Stimulated activated CD8-positive, alpha-beta memory T cell treated with anti-CD3 and anti-CD28 coated beads, Interleukin-7, amount 100 ng/mL, for 4 hours (primary cell): ENCODE data around the gene PKN1.
A peak's percentile ranks its signal among the peaks of the same experiment; 100 is the strongest.
"Not testable (repeated sequence)": the region's sequence is repeated elsewhere in the genome, so short reads cannot be mapped to it uniquely, and the experiment has no call there.

Experiments
- DNase-seq, 2 donors: peaks; one replicate each; pipeline ENCODE4 v3.0.0-alpha.2; 2020; ENCODE audit warnings: low read depth in 2 of 2

Gene PKN1

DNA sequence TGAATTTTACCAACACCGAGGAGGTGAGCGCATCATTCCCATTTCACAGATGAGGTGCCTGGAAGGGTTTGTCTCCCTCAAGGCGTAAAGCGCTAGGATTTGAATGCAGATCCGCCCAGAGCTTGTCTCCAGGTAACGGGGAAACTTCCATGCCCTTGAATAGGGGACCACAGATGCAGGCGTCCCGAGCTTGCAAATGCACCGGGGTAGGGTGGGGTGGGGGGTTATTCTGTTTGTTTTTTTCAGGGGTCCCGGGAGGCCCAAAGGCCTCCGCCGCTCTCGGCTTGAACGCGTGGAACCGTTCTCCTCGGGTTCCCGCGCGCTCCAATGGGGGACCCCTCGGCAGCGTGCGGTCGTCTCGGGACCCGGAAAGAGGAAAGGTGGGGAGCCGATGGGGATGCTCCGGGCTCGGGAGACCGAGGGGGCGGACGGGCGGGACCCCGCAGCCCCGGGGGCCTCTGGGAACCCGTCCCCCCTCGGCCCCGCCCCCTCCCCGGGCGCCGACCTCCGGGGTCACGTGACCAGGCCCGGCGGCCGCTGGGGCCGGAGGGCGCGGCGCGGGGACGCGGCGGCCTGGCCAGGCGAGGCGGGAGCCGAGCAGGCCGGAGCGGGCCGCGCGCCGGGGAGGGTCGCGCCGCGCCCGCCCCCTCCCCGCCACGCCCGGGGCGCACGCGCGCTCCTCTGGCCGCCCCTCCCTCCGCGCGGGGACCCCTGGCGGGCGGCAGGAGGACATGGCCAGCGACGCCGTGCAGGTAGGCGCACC lies at the start of gene PKN1:
PKN1 (plus strand) TSS at position 516 of the 763 bp plus-strand sequence; CDS start at position 732, 216 bp downstream.
- DNase-seq: peak in 1 of 2 donors; percentile 50

DNA sequence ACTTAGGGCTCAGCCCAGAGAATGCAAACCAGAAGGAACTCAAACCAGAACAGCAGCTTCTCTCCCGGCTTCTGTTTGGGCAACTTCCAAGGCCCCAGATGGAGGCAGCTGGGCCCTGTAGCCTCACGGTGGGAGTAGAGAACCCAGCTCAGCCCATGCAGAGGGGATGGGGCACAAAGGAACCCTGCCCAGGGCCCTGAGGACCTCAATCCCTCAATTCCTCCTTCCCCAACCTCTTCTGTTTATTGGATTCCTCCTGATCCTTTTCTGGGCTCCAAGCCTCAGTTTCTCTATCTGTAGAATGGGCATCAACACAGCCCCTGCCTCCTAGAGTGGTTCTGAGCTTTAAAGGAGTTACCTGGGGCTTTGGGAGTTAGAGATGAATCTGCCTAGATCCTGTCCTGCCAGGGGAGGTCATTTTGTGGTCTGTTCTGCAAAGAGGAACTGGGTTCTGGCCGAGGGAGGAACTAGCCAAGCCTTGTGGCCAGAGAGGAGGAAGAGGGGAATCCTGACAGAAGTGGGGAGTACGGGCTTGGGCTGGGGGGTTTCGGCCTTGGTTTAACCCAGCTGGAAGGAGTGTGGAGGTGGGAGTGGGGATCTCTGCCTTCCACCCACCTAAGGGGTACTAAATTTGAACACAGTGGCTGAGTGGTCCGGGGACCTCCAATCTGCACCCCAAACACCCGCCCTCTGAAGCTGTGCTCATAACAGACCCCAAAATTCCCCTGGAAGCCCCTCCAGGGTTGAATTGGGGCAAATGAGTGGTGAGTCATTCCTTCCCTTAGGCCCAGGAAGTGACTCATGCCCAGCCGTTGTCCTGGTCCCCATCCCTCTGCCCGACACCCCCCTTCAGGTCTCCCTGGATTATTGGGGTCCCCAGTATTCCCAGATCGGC lies 49.2 kb upstream of the PKN1 start:
- peak; percentile 66 to 73 for DNase-seq

DNA sequence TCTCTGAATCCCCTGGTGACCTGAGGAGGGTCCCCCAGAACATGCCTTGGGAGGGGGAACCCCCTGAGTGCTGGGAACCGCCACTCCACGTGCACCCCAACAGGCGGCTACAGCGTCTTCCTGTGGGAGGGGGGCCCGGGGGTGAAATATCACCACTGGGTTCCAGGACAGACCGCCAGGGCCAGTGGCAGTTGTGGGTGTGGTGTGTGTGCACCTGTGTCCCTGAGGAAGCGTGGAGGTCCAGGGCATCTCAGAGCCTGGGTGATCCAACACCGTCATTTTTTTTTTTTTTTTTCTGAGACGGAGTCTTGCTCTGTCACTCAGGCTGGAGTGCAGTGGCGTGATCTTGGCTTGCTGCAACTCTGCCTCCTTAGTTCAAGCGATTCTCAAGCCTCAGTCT lies 47.6 kb upstream of the PKN1 start:
- DNase-seq: no peak

DNA sequence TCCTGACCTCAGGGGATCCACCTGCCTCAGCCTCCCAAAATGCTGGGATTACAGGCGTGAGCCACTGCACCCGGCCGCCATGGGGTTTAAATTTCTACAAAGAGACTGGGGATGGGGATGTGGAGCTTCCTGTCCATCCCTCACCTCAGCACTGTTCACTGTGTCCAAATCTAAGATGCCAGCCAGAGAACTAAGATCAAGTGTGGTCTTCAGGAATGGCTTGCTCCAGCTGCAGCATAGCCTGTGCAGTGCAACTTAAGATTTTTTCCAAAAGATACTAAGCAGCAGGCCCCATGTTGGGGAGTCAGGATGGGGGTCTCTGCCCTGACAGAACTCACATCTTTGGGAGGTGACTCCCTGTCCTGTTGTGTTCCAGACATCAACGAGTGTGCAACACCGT lies 42.6 kb upstream of the PKN1 start:
- no peak for DNase-seq

DNA sequence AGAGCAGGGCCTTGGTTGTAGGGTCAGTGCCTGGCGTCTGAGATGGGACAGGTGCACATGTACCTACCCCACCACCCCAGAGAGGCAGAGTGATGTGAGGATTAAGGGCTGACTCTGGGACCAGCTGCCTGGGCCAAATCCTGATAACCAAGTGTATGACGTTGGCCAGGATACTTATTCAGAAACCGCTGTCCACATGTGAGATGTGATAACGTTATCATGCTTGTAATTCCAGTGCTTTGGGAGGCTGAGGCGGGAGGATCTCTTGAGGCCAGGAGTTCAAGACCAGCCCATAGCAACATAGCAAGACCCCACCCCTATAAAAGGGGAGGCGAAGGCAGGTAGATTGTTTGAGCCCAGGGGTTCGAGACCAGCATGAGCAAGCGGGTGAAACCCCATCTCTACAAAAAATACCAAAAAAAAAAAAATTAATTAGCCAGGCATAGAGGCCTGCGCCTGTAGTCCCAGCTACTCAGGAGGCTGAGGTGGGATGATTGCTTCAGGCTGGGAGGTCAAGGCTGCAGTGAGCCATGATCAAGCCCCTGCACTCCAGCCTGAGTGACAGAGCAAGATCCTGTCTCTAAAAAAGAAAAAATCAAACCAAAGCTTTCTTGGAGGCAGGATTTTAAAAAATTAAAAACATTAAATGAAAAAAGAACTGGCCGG lies 41.8 kb upstream of the PKN1 start:
- no peak for DNase-seq

DNA sequence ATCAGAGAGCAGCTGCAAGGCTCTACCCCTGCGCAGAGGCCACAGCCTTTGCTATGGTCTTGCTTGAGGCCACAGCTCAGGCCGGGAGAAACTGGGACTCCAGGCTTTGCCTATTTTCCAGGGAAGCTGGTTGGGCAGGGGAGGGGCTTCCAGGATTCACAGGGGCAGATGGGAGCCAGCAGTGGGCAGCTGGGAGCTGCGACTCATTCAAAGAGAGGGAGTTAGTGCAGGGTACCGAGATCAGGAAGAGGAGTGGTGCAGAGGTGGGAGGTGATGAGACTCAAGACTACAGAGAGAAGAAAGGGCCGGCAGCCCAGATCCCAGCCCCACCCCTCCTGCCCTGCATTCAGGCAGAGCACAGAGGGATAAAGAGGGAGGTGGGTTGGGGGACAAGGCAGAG lies 39.8 kb upstream of the PKN1 start:
- DNase-seq: no peak

DNA sequence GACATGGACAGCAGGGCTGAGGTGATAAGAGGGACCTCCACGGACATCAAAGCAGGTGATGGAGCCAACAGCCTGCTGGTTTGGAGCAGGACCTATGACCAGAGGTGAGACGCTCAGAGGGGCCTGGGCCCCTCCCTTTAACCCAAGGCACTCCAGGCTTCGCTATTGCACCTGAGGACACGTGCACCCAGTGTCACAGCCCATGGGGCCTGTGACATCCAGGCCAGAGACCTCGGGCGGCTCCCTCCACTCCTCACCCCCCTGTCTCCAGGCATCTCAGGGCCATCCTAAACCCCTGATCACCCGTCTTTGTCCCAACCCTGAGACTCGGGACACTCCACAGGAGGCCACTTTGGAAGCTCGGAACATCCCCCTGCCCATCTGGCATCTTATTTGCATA lies 38.9 kb upstream of the PKN1 start:
- DNase-seq: no peak

DNA sequence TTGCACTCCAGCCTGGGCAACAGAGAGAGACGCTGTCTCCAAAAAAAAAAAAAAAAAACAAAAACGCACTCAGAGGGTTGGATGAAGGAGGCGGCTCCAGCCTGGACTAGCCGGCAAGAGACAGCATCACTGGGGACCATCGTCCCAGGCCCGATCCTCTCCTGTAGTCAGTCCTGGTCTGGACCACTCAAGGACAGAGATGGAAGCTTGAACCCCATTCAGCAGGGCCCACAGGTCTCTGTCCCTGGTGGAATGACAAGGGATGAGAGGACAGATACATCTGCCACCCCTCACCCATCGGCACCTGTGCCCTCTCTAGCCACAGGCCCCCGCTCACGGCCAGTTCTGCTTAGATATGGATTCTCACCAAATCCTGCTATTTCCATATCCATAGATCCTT lies 37.8 kb upstream of the PKN1 start:
- DNase-seq: no peak

DNA sequence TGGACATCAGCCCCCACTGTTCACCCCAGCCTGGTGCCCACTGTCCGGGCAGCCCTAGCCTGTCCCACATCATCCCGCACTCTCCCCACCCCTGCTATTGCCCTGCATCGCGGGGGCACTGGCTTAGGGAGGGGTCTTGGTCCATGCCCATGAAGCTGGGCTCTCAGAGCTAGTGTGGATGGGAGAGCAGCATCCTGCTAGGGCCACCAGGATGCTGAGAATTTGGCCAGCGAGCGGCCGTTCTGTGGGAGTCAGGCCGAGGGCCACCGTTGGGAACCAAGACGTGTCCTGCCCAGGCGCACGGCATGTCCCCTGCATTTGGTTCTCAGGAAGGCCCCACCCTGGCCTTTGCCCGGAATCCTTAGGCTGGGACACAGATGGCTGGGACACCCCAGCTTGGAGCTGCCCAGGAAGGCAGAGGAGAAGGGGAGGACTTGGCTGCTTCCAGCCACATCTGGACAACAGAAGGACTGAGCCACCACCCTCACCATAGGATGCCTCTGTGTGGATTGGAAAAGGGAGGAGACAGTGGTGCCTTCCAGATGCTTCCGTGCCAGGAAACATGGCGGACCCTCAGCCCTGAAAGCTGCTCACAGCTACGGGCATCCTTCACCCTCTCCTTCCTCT lies 37.3 kb upstream of the PKN1 start:
- DNase-seq: no peak

DNA sequence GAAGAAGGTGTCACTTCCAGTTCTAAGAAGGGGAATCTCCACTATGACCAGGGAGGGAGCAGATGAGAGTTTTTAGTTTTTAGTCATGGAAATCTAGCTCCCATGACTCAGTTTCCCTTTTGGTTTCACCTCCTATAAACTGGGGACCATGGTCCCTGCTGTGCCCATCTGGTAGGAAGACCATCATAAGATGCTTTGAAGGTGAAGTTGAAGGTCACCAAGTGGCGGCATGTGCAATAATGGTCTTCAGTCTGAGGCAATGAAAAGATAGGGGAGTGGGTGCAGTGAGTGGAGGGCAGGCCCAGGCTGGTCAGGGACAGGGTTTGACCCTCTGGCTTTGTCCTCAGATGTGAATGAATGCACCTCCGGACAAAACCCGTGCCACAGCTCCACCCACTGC lies 36.4 kb upstream of the PKN1 start:
- DNase-seq: not testable (repeated sequence)

DNA sequence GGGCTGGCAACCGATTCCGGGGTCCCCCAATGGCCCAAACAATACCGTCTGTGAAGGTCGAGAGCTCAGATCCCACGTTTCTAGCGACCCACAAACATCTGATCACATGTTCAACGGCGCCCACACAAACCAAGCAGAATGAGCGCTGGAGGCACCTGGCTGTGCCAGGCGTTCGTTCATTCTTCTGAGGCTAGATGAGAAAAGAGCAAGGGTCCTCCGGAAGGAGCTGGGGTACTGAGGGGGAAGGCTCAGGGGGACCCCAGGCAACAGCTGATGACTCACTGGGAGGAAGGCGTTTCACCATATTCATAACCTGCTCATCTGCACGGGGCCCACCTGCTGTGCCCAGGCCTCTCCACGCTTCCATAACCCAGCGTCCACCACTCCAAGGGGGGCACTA lies 35.9 kb upstream of the PKN1 start:
- DNase-seq: not testable (repeated sequence)

DNA sequence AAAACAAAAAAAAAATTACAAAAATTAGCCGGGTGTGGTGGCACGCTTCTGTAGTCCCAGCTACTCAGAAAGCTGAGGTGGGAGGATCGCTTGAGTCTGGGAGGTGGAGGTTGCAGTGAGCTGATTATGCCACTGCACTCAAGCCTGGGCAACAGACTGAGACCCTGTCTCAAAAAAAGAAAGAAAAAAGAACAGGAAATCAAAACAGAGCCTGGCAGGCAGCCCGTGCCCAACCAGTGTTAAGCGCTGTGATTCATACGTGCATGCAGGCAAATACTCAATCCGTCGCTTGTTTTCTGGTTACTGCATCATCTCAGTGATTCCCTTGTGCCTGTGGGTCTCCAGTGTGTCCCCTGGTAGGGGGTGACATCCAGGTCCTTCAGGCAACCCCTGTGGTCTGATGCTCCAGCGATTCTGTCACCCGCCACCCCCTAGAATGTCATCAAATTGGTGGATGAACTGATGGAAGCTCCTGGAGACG lies 32.1 kb upstream of the PKN1 start:
- DNase-seq: no peak

DNA sequence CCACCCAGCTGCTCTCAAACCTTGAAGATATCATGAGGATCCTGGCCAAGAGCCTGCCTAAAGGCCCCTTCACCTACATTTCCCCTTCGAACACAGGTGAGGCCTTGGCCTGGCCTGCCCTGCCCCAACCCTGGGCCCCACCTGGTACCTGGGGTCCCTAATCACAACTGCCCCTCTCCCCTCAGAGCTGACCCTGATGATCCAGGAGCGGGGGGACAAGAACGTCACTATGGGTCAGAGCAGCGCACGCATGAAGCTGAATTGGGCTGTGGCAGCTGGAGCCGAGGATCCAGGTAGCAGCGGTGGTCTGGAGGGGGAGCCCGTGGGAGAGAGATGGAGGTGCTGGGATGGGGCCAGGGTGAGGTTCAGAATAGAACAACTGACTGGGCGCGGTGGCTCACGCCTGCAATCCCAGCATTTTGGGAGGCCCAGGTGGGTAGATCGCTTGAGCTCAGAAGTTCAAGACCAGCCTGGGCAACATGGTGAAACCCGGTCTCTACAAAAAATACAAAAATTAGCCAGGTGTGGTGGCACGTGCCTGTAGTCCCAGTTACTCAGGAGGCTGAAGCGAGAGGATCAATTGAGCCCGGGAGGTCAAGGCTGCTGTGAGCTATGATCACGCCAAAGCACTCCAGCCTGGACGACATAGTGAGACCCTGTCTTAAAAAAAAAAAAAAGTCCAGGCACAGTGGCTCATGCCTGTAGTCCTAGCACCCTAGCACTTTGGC lies 31.5 kb upstream of the PKN1 start:
- DNase-seq: no peak

DNA sequence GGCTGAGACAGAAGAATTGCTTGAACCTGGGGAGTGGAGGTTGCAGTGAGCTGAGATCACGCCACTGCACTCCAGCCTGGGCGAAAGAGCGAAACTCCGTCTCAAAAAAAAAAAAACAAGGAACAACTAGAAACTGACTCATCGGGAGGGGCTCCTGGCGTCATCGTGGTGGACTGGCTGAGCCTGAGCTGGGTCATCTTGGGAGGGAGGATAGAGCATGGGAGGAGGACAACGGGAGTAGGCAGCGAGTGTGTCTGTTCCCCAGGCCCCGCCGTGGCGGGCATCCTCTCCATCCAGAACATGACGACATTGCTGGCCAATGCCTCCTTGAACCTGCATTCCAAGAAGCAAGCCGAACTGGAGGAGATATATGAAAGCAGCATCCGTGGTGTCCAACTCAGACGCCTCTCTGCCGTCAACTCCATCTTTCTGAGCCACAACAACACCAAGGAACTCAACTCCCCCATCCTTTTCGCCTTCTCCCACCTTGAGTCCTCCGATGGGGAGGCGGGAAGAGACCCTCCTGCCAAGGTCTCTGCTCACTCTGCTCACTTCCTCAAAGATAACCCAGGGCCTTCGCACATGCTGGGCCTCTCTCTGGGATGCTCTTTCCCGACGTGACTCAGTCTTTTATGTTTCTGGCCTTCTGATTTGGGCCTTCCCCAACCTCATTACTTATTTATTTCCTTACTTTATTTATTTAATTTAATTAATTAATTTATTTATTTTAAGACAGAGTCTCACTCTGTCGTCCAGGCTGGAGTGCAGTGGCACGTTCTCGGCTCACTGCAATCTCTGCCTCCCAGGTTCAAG lies 30.6 kb upstream of the PKN1 start:
- DNase-seq: no peak

DNA sequence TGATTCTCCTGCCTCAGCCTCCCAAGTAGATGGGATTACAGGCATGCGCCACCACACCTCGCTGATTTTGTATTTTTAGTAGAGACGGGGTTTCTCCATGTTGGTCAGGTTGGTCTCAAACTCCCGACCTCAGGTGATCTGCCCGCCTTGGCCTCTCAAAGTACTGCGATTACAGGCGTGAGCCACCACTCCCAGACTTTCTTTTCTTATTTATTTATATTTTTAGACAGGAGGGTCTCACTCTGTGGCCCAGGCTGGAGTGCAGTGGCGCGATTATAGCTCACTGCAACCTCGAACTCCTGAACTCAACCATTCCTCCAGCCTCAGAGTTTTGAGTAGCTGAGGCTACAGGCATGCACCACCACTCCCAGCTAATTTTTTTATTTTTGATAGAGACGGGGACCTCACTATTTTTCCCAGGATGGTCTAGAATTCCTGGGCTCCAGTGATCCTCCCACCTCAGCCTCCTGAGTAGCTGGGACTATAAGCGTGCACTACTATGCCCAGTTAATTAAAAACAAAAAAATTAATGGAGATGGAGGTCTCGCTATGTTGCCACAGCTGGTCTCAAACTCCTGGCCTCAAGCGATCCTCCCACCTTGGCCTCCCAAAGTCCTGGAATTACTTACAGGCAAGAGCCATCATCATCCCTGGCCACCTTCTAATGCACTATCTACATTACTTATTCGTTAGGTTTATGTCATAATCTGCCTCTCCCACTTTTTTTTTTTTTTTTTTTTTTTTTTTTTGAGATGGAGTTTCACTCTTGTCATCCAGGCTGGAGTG lies 29.8 kb upstream of the PKN1 start:
- not testable (repeated sequence) for DNase-seq

DNA sequence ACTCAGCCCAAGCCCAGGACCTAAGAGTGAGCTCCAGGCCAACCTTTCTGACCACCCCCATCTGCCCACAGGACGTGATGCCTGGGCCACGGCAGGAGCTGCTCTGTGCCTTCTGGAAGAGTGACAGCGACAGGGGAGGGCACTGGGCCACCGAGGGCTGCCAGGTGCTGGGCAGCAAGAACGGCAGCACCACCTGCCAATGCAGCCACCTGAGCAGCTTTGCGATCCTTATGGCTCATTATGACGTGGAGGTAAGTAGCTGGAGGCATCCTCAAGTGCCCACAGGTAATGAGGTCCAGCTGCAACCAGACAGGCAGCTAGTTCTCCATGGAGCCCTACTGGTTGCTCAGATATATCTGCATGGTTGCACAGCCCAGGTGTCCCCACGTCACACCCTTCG lies 28.8 kb upstream of the PKN1 start:
- DNase-seq: no peak

DNA sequence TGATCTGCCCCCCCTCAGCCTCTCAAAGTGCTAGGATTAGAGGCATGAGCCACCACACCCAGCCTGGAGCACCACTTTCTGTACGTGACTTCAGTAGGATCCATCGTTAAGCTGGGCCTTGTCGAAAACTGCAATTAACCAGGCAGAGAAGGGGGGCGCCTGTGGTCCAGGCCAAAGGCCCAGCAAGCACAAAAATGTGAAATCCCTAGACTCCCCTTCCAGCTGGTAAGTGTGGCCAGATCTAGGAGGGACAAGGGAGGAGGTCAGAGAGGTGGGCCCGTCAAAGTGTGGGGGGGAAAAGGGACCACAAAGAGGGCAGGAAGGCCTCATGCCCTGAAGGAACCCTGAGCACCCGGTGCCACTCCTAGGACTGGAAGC lies 27.7 kb upstream of the PKN1 start:
- no peak for DNase-seq

DNA sequence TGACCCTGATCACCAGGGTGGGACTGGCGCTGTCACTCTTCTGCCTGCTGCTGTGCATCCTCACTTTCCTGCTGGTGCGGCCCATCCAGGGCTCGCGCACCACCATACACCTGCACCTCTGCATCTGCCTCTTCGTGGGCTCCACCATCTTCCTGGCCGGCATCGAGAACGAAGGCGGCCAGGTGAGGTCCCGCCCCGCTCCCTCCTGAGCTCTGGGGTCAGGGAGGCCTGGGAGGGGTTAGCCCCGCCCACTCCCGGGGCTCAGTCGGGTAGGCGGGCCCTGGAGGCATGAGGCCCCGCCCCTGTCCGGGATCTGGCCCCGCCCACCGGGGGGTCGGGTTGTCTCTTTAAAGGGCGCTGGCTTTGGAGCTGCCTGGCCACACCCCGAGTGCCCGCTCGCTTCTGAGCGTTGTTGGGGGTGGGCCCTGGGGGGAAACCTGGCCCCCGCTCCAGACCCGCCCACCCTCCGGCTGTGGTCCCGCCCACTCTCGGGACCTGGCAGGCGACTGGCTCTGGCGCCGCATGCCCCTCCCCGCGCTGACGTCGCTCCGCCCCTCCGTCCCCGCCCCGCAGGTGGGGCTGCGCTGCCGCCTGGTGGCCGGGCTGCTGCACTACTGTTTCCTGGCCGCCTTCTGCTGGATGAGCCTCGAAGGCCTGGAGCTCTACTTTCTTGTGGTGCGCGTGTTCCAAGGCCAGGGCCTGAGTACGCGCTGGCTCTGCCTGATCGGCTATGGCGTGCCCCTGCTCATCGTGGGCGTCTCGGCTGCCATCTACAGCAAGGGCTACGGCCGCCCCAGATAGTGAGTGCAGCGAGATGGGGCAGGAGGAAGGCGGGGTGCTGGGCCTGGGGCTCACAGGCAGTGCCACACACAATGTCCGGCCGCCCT lies 27.1 kb upstream of the PKN1 start:
- DNase-seq: peak; percentile 73 to 79
